HCT116 (cell line): ENCODE data around the gene CADPS. TPM values are rescaled to one million over a fixed set of nuclear protein-coding genes. Genes with fewer than 3 reads are reported as not detected.

Experiments
- ATAC-seq: fragments of 200-7000 bp; cut with Tn5 transposase; 2 replicates; pipeline ENCODE4 v1.9.1; 2020; ENCODE audit warnings: mild to moderate bottlenecking, moderate library complexity
- BruUV-seq: library from RNA; stranded (reverse); fragments of 400-500 nt; replicated peaks from 2 replicates; lab custom pipeline; 2021; lab: Mats Ljungman, UMichigan
- CTCF ChIA-PET: fragments of 300-600 bp; sonication (Branson Sonifier 250); formaldehyde crosslinking; loops from one replicate; lab custom pipeline; 2021; ENCODE audit warnings: antibody characterized with exemption; lab: Charles Lee
- POLR2A ChIA-PET: fragments of 300-600, 350-600 bp; sonication (Branson Sonifier 250); formaldehyde crosslinking; loops from one replicate; lab custom pipeline; 2021; ENCODE audit warnings: antibody characterized with exemption; lab: Charles Lee
- RAD21 ChIA-PET, 2 experiments: fragments of 300-600 bp; sonication (Branson Sonifier 250); formaldehyde crosslinking; loops; one replicate each; lab custom pipeline; 2023; ENCODE audit warnings: low total read pairs in 2 of 2; ENCODE audit not compliant: uncharacterized antibody in 2 of 2, unreplicated experiment in 2 of 2, low non-redundant PET in 1 of 2; lab: Charles Lee
- DNase-seq: peaks from one replicate; pipeline ENCODE4 v3.0.0-alpha.2; 2010; ENCODE audit warnings: low read depth, low spot score
- H2AFZ ChIP-seq: fragments of 200-600 bp; shearing (Covaris generic), sonication (generic); 2 replicates; pipeline ENCODE4 v1.6.1; 2017; ENCODE audit warnings: low read depth, mixed run types, mixed read lengths, antibody characterized with exemption, low read length; ENCODE audit not compliant: poor library complexity, severe bottlenecking
- H3K27ac ChIP-seq: 2 replicates; pipeline ENCODE4 v1.5.1; 2012; ENCODE audit warnings: low read depth, low read length
- H3K27me3 ChIP-seq: fragments of 200-600 bp; sonication (generic); 2 replicates; pipeline ENCODE4 v1.6.1; 2016; ENCODE audit warnings: mixed run types, low read length, mixed read lengths; ENCODE audit not compliant: insufficient read depth
- H3K36me3 ChIP-seq, 2 experiments: fragments of 200-500 bp in 1 of 2; fragments of 200-600 bp in 1 of 2; sonication (Bioruptor generic) in 1 of 2; sonication (generic) in 1 of 2; 2 replicates each; pipeline versions ENCODE4 v1.5.1 to v1.6.1; 2014 to 2016; ENCODE audit warnings: low read length in 2 of 2, inconsistent platforms in 1 of 2, mixed read lengths in 1 of 2, mixed run types in 1 of 2; ENCODE audit not compliant: insufficient read depth in 2 of 2, control insufficient read depth in 1 of 2
- H3K4me1 ChIP-seq, 2 experiments: fragments of 200-600 bp in 1 of 2; sonication (generic) in 1 of 2; 2 replicates each; pipeline versions ENCODE4 v1.5.1 to v1.6.1; 2012 to 2017; ENCODE audit warnings: low read length in 2 of 2, inconsistent platforms in 1 of 2, mild to moderate bottlenecking in 1 of 2, mixed read lengths in 1 of 2, mixed run types in 1 of 2, moderate library complexity in 1 of 2; ENCODE audit not compliant: insufficient read depth in 2 of 2, control insufficient read depth in 1 of 2
- H3K4me2 ChIP-seq: fragments of 200-600 bp; sonication (generic); 2 replicates; pipeline ENCODE4 v1.6.1; 2017; ENCODE audit warnings: mixed run types, low read length, mixed read lengths
- H3K4me3 ChIP-seq, 2 experiments: fragments of 200-600 bp in 1 of 2; sonication (generic) in 1 of 2; replicated peaks in 1 of 2; 2 replicates each; pipeline ENCODE4 v1.5.1; 2011 to 2016; ENCODE audit warnings: low read length in 2 of 2, control low read depth in 1 of 2, low read depth in 1 of 2, mild to moderate bottlenecking in 1 of 2, mixed read lengths in 1 of 2, mixed run types in 1 of 2
- H3K79me2 ChIP-seq: fragments of 200-600 bp; sonication (generic); 2 replicates; pipeline ENCODE4 v1.6.1; 2017; ENCODE audit warnings: mild to moderate bottlenecking, mixed run types, low read length, moderate library complexity, mixed read lengths; ENCODE audit not compliant: insufficient read depth
- H3K9ac ChIP-seq: fragments of 200-600 bp; sonication (generic); 2 replicates; pipeline ENCODE4 v1.6.1; 2016; ENCODE audit warnings: low read length, mixed read lengths
- H3K9me2 ChIP-seq: fragments of 200-600 bp; sonication (generic), shearing (Covaris generic); 2 replicates; pipeline ENCODE4 v1.6.1; 2017; ENCODE audit warnings: mixed run types, mild to moderate bottlenecking, moderate library complexity; ENCODE audit not compliant: insufficient read depth
- H3K9me3 ChIP-seq, 2 experiments: fragments of 200-500 bp in 1 of 2; fragments of 200-600 bp in 1 of 2; sonication (Bioruptor generic) in 1 of 2; sonication (generic) in 1 of 2; 2 replicates each; pipeline ENCODE4 v1.6.1; 2014 to 2017; ENCODE audit warnings: low read length in 2 of 2, mixed read lengths in 2 of 2, inconsistent platforms in 1 of 2, low read depth in 1 of 2, mild to moderate bottlenecking in 1 of 2, mixed run types in 1 of 2, moderate library complexity in 1 of 2; ENCODE audit not compliant: control insufficient read depth in 1 of 2, insufficient read depth in 1 of 2
- H4K20me1 ChIP-seq: fragments of 200-600 bp; sonication (generic), shearing (Covaris generic); 2 replicates; pipeline ENCODE4 v1.6.1; 2017; ENCODE audit warnings: mixed run types, mild to moderate bottlenecking, moderate library complexity; ENCODE audit not compliant: insufficient read depth
- ATF3 ChIP-seq: IDR thresholded peaks from 2 replicates; pipeline ENCODE4 v1.6.1; 2012
- RAD21 ChIP-seq: IDR thresholded peaks from 2 replicates; pipeline ENCODE4 v1.6.1; 2012; ENCODE audit warnings: low read depth, mild to moderate bottlenecking
- ZNF274 ChIP-seq: fragments of 200-500 bp; sonication (Bioruptor generic); IDR thresholded peaks from 2 replicates; pipeline ENCODE4 v1.6.1; 2014; ENCODE audit warnings: mild to moderate bottlenecking, low read depth, low read length, inconsistent platforms
- intact Hi-C: fragments of 100-400 bp; cut with micrococcal nuclease; formaldehyde crosslinking; loops from 2 replicates; pipeline ENCODE4 v1.10.0; 2022
- total RNA-seq: library from RNA; stranded (reverse); gene quantifications from one replicate; pipeline ENCODE4 v1.2.1, GENCODE V29; 2021; ENCODE audit not compliant: unreplicated experiment

Gene CADPS
- total RNA-seq, 1 experiment from 2014 or later, result not detected

DNA sequence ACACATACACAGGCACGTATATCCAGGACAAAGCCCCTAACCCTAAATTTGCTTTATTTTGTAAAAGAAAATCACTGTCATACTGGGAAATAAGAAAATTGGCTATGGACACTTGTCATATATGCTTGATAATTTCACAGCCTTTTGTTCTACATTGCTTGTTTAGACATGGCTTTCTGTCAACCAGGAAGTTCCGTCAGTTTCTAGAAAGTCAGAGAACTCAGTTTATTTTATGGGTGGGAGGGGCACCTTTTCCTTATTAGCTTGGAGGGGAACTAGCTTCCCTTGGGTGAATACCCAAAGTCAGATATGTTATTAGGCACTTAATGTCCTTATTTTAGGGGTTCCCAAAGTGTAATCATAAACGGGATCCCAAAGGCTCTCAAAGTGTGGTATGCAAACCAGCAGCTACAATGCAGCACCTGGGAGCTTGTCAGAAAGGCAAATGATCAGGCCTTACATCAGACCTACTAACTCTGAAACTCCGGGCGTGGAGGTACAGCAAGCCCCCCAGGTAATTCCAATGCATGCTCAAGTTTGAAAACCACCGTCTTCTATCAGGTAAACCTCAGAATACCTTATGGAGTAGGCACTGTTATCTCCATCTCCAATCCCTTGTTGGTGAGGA lies 50.1 kb downstream of the CADPS start:
- Histone ChIP-seq H3K36me3 (no peaks in the 10 kb centered on the region), H3K27ac (no peak overlapping the region), H3K9ac (no peak overlapping the region), H3K27me3 (no peaks in the 10 kb centered on the region), H3K79me2 (no peaks in the 10 kb centered on the region), H3K9me2 (no peaks in the 10 kb centered on the region), H2AFZ (no peak overlapping the region), H3K4me1 (no peaks in the 10 kb centered on the region), H4K20me1 (no peaks in the 10 kb centered on the region), H3K4me3 (no peak overlapping the region), H3K9me3 (no peaks in the 10 kb centered on the region), H3K4me2 (no peak overlapping the region)
- no TSS peak for BruUV-seq
- DNase-seq (no peak), ATAC-seq (no peak)
- ChIA-PET RAD21 (no interaction called here), POLR2A (no interaction called here), CTCF (no interaction called here)
- TF ChIP-seq ATF3, result no peak
- intact Hi-C loops, result no loop called here

DNA sequence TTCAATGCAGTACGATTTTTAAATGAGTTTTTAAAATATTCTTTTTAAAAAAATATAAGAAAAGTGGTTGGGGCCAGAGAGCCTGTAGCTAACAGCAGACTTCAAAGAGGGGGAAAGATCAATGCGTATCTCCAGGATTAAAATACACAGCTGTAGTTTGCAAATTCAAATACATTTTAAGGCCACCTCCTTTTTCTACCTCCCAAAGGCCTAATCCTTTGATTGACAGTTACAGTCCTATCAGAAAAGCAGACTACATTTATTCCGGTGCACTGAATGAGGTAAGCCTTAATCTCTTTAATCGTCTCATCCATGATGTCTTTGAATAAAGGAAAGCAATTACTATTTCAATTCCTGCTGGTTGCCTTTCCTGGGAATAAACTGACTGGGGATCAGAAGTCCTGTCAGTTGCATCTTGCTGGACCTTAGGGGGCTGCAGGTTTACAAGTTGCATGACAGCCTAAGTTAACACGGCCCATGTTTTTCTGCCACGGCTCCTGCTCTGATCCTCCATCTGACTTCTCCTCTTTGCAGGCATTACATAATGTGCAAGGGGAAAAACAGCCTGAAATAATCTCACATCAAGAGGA lies 51.7 kb downstream of the CADPS start:
- POLR2A ChIA-PET, result no interaction called here
- ATAC-seq, result no peak
- BruUV-seq, result no TSS peak

More for the DNA sequence above, 51.7 kb downstream of the CADPS start:
- H3K9ac ChIP-seq, result no peak overlapping the region
- no peak for DNase-seq
- 0 out of 2 replicates have a peak, but pooled peaks cover 2% of the 10 kb centered on the region for H3K27me3 ChIP-seq
- H4K20me1 ChIP-seq, result no peaks in the 10 kb centered on the region
- ChIA-PET RAD21 (no interaction called here), CTCF (no interaction called here)
- H3K9me2 ChIP-seq, result no peaks in the 10 kb centered on the region
- no peak for TF ChIP-seq ZNF274
- no peak for TF ChIP-seq RAD21
- intact Hi-C loops, result no loop called here
- H3K4me2 ChIP-seq, result no peak overlapping the region
- H3K27ac ChIP-seq, result no peak overlapping the region
- no peaks in the 10 kb centered on the region for H3K79me2 ChIP-seq
- no peak overlapping the region for H3K4me3 ChIP-seq
- H3K36me3 ChIP-seq, result no peaks in the 10 kb centered on the region
- H3K4me1 ChIP-seq, result no peaks in the 10 kb centered on the region
- H3K9me3 ChIP-seq, result no peaks in the 10 kb centered on the region
- H2AFZ ChIP-seq, result no peak overlapping the region
